Esophagus muscularis mucosa (tissue), 4 donors: Measurements from ENCODE around the gene TPGS1.

Source experiments
- CTCF ChIP-seq, 3 experiments: fragments of 200-600 bp in 2 of 3; fragments of 450-650 bp in 1 of 3; sonication (generic) in 2 of 3; IDR thresholded peaks; one replicate each; pipeline ENCODE4 v1.5.1; 2017 to 2019; ENCODE audit warnings: antibody characterized with exemption in 3 of 3, mild to moderate bottlenecking in 2 of 3, moderate library complexity in 1 of 3
- EP300 ChIP-seq: sonication (generic); formaldehyde crosslinking; IDR thresholded peaks from one replicate; pipeline ENCODE4 v1.6.1; 2017; ENCODE audit warnings: antibody characterized with exemption
- POLR2A ChIP-seq: fragments of 450-650 bp; IDR thresholded peaks from one replicate; pipeline ENCODE4 v1.6.1; 2017; ENCODE audit warnings: antibody characterized with exemption, moderate library complexity, mild to moderate bottlenecking, low read depth
- POLR2AphosphoS5 ChIP-seq, 2 donors: sonication (generic); formaldehyde crosslinking; IDR thresholded peaks; one replicate each; pipeline ENCODE4 v1.6.1; 2017; ENCODE audit warnings: antibody characterized with exemption in 2 of 2

- TF ChIP-seq POLR2AphosphoS5 (IDR thresholded peaks at IDR 0.05) (no peak), CTCF (IDR thresholded peaks at IDR 0.05) (no peak), POLR2A (no peak), EP300 (no peak)
Measured at GRCh38 chr19:522726-523125, 15.4 kb downstream of the TPGS1 start.
